Stimulated activated CD8-positive, alpha-beta memory T cell treated with anti-CD3 and anti-CD28 coated beads, Interleukin-7, amount 100 ng/mL, for 48 hours (primary cell): Measurements from ENCODE around the gene SLC38A10.
"Not testable (repeated sequence)": the region's sequence is repeated elsewhere in the genome, so short reads cannot be mapped to it uniquely, and the experiment has no call there.

Source experiments
- DNase-seq, 2 donors: peaks; one replicate each; pipeline ENCODE4 v3.0.0-alpha.2; 2020; ENCODE audit warnings: low read depth in 1 of 2; ENCODE audit errors: extremely low read depth in 1 of 2

The SLC38A10 gene

GRCh38 chr17:81312624-81313325, 17.7 kb upstream of the SLC38A10 start:
- DNase-seq: no peak

- no peak for DNase-seq
Measured at GRCh38 chr17:81311946-81312345, 16.8 kb upstream of the SLC38A10 start.

GRCh38 chr17:81310949-81311550, 15.9 kb upstream of the SLC38A10 start:
- DNase-seq: no peak

GRCh38 chr17:81309859-81310839, 15.0 kb upstream of the SLC38A10 start:
- no peak for DNase-seq

GRCh38 chr17:81309140-81309858, 14.2 kb upstream of the SLC38A10 start:
- no peak for DNase-seq

- not testable (repeated sequence) for DNase-seq
Measured at GRCh38 chr17:81308784-81309139, 13.7 kb upstream of the SLC38A10 start.

GRCh38 chr17:81307636-81308560, 12.8 kb upstream of the SLC38A10 start:
- no peak for DNase-seq

GRCh38 chr17:81306898-81307510, 11.9 kb upstream of the SLC38A10 start:
- DNase-seq: no peak

- DNase-seq: no peak
Measured at GRCh38 chr17:81306491-81306890, 11.4 kb upstream of the SLC38A10 start.

GRCh38 chr17:81305051-81305630, 10.0 kb upstream of the SLC38A10 start:
- DNase-seq: no peak

- no peak for DNase-seq
Measured at GRCh38 chr17:81304196-81305015, 9.3 kb upstream of the SLC38A10 start.

GRCh38 chr17:81303385-81303784, 8.3 kb upstream of the SLC38A10 start:
- no peak for DNase-seq

GRCh38 chr17:81302861-81303333, 7.8 kb upstream of the SLC38A10 start:
- no peak for DNase-seq

- no peak for DNase-seq
Measured at GRCh38 chr17:81302324-81302723, 7.2 kb upstream of the SLC38A10 start.

GRCh38 chr17:81301195-81302144, 6.4 kb upstream of the SLC38A10 start:
- no peak for DNase-seq

GRCh38 chr17:81300586-81301155, 5.6 kb upstream of the SLC38A10 start:
- no peak for DNase-seq
